ENCODE data around the gene TTYH2.
A peak's percentile ranks its signal among the peaks of the same experiment; 100 is the strongest.

Gene TTYH2

DNA sequence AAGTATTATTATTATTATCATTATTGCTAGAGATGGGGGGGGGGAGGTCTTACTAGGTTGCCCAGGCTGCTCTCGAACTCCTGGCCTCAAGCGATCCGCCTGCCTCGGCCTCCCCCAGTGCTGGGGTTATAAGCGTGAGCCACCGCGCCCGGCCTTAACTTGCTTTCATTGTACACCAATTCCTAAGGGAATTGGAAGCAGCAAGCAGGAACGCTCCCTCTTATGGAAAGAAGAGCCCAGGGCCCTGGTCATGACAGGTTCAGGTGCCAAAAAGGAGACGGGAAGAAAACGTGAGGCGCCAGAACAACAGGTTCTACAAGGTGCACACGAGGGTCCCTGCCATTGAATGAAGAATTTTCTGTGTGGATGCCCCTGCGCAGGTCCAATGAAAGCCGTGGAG is 10.4 kb upstream of the TTYH2 start:
- Histone ChIP-seq H3K4me3 (ENCODE audit: low read depth in 1 of 5, low read length in 5 of 5) (peak overlapping the region in 2 of 5 donors; percentile 96 to 99), H3K9ac (ENCODE audit: low read length in 5 of 5) (no peak overlapping the region), H3K4me1 (ENCODE audit: control insufficient read depth in 5 of 5, insufficient read depth in 5 of 5, low read length in 5 of 5) (peaks cover 2 to 42% (median 27%) of the 10 kb centered on the region in 5 donors), H3K9me3 (ENCODE audit: control insufficient read depth in 5 of 5, low read length in 5 of 5) (no peaks in the 10 kb centered on the region), H3K27me3 (ENCODE audit: control insufficient read depth in 5 of 5, insufficient read depth in 4 of 5, low read length in 5 of 5) (peaks cover 8 to 25% (median 18%) of the 10 kb centered on the region in 5 donors), H3K36me3 (ENCODE audit: control insufficient read depth in 5 of 5, insufficient read depth in 5 of 5, low read length in 5 of 5) (peaks cover 0 to 29% (median 22%) of the 10 kb centered on the region in 5 donors), H3K27ac (ENCODE audit: low read depth, low read length) (no peak overlapping the region)

DNA sequence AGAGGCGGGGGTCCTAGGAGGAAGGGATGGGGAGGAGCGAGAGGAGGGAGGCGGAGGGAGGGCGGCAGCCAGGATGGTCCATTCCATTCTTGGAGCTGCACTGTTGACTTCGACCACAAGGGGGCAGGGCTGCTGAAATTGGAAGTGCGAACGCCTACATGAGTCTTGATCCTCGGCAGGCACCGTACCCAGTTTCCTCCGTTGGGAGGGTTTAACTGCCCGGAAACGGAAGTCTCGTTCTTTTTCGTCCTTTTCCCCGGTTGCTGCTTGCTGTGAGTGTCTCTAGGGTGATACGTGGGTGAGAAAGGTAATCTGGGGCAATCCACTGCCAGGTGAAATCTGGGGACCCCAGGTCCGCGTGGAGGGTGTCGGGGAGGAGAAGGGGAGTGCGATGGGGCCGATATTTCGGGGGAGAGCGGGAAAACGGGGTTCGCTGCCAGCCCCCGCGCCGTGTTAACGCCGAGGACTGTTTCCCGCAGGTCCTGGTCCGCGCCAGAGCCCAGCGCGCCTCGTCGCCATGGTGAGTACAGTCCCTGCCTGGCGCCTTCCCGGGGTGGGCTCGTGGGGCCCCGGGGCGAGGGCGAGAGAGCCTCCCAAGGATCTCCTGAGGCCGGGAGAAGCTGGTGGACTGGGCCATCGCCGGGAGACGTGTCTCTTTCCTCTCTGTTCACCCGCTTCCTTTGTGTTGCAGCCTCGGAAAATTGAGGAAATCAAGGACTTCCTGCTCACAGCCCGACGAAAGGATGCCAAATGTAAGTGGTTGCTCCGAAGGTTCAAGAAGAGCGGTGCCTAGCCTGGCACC is 9.7 kb upstream of the TTYH2 start, which contains the start of gene RPL38:
TSS of gene RPL38 (plus strand) at position 240 of the 802 bp plus-strand sequence. CDS start at position 518, 278 bp downstream.
- Histone ChIP-seq H3K9me3 (ENCODE audit: control insufficient read depth in 5 of 5, low read length in 5 of 5) (no peaks in the 10 kb centered on the region), H3K27ac (ENCODE audit: low read depth, low read length) (peak within 1 kb of the TSS; percentile 86), H3K27me3 (ENCODE audit: control insufficient read depth in 5 of 5, insufficient read depth in 4 of 5, low read length in 5 of 5) (peaks cover 8 to 23% (median 18%) of the 10 kb centered on the region in 5 donors), H3K4me3 (ENCODE audit: low read depth in 1 of 5, low read length in 5 of 5) (peak within 1 kb of the TSS; percentile 94 to 99 (median 97)), H3K36me3 (ENCODE audit: control insufficient read depth in 5 of 5, insufficient read depth in 5 of 5, low read length in 5 of 5) (peaks cover 0 to 36% (median 29%) of the 10 kb centered on the region in 5 donors), H3K9ac (ENCODE audit: low read length in 5 of 5) (peak within 1 kb of the TSS; percentile 94 to 100 (median 97)), H3K4me1 (ENCODE audit: control insufficient read depth in 5 of 5, insufficient read depth in 5 of 5, low read length in 5 of 5) (peaks cover 2 to 46% (median 28%) of the 10 kb centered on the region in 5 donors)

DNA sequence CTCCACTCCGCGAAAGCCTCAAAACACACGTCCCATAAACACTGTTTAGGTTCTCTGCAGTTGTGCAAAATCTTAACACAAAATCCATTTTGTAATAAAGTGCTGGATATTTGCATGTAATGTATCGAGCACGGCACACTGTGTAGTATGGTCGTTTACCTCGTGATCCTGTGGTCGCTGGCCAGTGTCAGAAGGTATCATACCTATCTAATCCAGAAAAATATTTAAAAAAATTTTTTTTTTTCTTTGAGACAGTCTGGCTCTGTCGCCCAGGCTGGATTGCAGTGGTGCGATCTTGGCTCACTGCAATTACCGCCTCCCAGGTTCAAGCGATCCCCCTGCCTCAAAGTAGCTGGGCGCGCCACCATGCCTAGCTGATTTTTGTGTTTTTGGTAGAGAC is 8.9 kb upstream of the TTYH2 start:
- Histone ChIP-seq H3K36me3 (ENCODE audit: control insufficient read depth in 5 of 5, insufficient read depth in 5 of 5, low read length in 5 of 5) (peaks cover 3 to 44% (median 37%) of the 10 kb centered on the region in 5 donors), H3K27ac (ENCODE audit: low read depth, low read length) (peak overlapping the region; percentile 86), H3K4me1 (ENCODE audit: control insufficient read depth in 5 of 5, insufficient read depth in 5 of 5, low read length in 5 of 5) (peaks cover 2 to 46% (median 28%) of the 10 kb centered on the region in 5 donors), H3K9ac (ENCODE audit: low read length in 5 of 5) (peak overlapping the region; percentile 94 to 100 (median 97)), H3K9me3 (ENCODE audit: control insufficient read depth in 5 of 5, low read length in 5 of 5) (no peaks in the 10 kb centered on the region), H3K27me3 (ENCODE audit: control insufficient read depth in 5 of 5, insufficient read depth in 4 of 5, low read length in 5 of 5) (peaks cover 8 to 23% (median 18%) of the 10 kb centered on the region in 5 donors), H3K4me3 (ENCODE audit: low read depth in 1 of 5, low read length in 5 of 5) (peak overlapping the region; percentile 94 to 99 (median 97))

DNA sequence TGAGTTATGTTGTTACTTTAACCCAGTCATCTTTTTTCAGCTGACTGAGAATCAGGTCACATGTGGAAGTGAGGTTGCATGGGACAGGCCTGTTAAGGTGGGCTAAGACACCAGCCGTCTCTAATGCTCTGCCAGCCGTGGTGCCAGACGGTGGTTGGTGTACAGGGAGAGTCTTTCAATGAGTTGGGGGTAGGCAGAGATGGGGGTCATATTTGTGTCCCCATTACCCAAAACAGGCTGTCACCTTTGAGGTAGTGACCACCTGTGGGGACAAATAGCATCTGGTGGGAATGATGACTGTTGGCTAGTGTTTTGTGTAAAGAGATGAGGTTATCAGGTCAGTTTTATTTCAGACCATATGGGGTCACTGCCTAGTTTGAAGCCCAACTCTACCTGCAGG is 8.1 kb upstream of the TTYH2 start:
- H3K27me3 ChIP-seq (ENCODE audit: control insufficient read depth in 5 of 5, insufficient read depth in 4 of 5, low read length in 5 of 5), result peaks cover 7 to 17% (median 12%) of the 10 kb centered on the region in 5 donors
- H3K4me3 ChIP-seq (ENCODE audit: low read depth in 1 of 5, low read length in 5 of 5), result no peak overlapping the region
- H3K9ac ChIP-seq (ENCODE audit: low read length in 5 of 5), result peak overlapping the region; percentile 43 to 97 (median 48)
- H3K4me1 ChIP-seq (ENCODE audit: control insufficient read depth in 5 of 5, insufficient read depth in 5 of 5, low read length in 5 of 5), result peaks cover 2 to 47% (median 26%) of the 10 kb centered on the region in 5 donors
- H3K9me3 ChIP-seq (ENCODE audit: control insufficient read depth in 5 of 5, low read length in 5 of 5), result no peaks in the 10 kb centered on the region
- peaks cover 6 to 52% (median 45%) of the 10 kb centered on the region in 5 donors for H3K36me3 ChIP-seq (ENCODE audit: control insufficient read depth in 5 of 5, insufficient read depth in 5 of 5, low read length in 5 of 5)
- H3K27ac ChIP-seq (ENCODE audit: low read depth, low read length), result no peak overlapping the region

DNA sequence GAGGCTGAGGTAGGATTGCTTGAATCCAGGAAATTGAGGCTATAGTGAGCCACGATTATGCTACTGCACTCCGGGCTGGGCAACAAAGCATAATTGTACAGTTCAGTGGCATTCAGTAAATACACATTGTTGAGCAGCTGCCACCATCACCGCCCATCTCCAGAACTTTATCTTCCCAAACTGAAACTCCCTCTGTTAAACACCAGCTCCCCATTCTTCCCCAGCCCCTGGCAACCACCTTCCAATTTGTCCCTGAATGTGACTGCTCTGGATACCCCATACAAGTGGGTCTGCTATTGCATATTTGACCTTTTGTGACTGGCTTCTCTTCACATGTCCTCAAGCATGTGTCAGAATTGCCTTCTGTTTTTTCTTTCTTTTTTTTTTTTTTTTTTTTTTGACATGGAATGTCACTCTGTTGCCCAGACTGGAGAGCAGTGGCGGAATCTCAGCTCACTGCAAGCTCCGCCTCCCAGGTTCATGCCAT is 7.0 kb upstream of the TTYH2 start:
- no peak overlapping the region for H3K27ac ChIP-seq (ENCODE audit: low read depth, low read length)
- H3K36me3 ChIP-seq (ENCODE audit: control insufficient read depth in 5 of 5, insufficient read depth in 5 of 5, low read length in 5 of 5), result peaks cover 6 to 52% (median 45%) of the 10 kb centered on the region in 5 donors
- H3K27me3 ChIP-seq (ENCODE audit: control insufficient read depth in 5 of 5, insufficient read depth in 4 of 5, low read length in 5 of 5), result peaks cover 0 to 6% (median 2%) of the 10 kb centered on the region in 5 donors
- no peak overlapping the region for H3K9ac ChIP-seq (ENCODE audit: low read length in 5 of 5)
- H3K9me3 ChIP-seq (ENCODE audit: control insufficient read depth in 5 of 5, low read length in 5 of 5), result no peaks in the 10 kb centered on the region
- peaks cover 2 to 58% (median 36%) of the 10 kb centered on the region in 5 donors for H3K4me1 ChIP-seq (ENCODE audit: control insufficient read depth in 5 of 5, insufficient read depth in 5 of 5, low read length in 5 of 5)
- H3K4me3 ChIP-seq (ENCODE audit: low read depth in 1 of 5, low read length in 5 of 5), result no peak overlapping the region

DNA sequence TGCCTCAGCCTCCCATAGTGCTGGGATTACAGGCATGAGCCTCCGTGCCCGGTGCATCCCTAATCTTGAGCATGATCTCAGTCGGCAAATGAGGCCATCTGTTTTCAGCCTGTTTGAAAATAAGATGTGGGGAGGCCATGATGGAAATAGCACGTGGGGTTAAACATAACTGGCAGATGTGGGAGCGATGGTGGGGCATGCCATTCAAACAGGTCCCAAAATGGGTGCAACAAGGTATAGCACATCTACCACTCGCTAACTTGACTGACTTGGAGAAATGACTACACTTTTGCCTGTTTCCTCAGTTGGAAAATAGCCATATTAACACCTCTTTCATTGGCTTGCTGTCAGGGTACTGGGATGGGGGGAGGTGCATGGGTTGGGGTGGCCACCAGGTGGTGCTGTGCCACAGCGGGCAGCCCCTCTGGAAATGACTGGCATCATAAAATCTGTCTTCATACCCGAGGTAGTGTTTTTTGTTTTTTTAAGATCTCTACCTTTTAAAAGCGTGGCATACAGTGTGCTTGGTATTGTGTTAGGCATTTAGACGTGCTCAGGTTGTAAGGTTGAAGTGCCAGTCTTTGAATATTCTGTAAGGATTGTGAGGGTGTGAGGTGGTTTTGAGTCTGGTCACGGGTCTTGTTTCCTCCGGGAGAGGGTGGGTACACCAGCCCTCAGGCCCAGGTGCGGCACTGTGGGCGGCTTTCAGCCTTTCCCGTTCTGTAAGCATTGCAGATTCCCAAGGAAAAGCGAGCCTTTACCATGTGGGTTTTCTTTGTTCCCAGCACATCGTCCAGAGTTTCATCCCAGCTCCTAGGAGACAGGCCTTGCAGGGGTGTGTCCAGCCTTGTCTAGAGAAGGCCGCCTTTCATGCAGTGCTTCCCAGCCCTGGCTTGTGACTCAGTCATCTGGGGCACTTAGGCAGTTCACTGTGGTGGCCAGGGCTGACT is 2.9 kb upstream of the TTYH2 start:
- H3K9me3 ChIP-seq (ENCODE audit: control insufficient read depth in 5 of 5, low read length in 5 of 5), result no peaks in the 10 kb centered on the region
- no peaks in the 10 kb centered on the region for H3K27me3 ChIP-seq (ENCODE audit: control insufficient read depth in 5 of 5, insufficient read depth in 4 of 5, low read length in 5 of 5)
- peaks cover 6 to 46% (median 38%) of the 10 kb centered on the region in 5 donors for H3K36me3 ChIP-seq (ENCODE audit: control insufficient read depth in 5 of 5, insufficient read depth in 5 of 5, low read length in 5 of 5)
- no peak overlapping the region for H3K27ac ChIP-seq (ENCODE audit: low read depth, low read length)
- H3K4me3 ChIP-seq (ENCODE audit: low read depth in 1 of 5, low read length in 5 of 5), result no peak overlapping the region
- H3K4me1 ChIP-seq (ENCODE audit: control insufficient read depth in 5 of 5, insufficient read depth in 5 of 5, low read length in 5 of 5), result peaks cover 2 to 75% (median 50%) of the 10 kb centered on the region in 5 donors
- H3K9ac ChIP-seq (ENCODE audit: low read length in 5 of 5), result no peak overlapping the region

DNA sequence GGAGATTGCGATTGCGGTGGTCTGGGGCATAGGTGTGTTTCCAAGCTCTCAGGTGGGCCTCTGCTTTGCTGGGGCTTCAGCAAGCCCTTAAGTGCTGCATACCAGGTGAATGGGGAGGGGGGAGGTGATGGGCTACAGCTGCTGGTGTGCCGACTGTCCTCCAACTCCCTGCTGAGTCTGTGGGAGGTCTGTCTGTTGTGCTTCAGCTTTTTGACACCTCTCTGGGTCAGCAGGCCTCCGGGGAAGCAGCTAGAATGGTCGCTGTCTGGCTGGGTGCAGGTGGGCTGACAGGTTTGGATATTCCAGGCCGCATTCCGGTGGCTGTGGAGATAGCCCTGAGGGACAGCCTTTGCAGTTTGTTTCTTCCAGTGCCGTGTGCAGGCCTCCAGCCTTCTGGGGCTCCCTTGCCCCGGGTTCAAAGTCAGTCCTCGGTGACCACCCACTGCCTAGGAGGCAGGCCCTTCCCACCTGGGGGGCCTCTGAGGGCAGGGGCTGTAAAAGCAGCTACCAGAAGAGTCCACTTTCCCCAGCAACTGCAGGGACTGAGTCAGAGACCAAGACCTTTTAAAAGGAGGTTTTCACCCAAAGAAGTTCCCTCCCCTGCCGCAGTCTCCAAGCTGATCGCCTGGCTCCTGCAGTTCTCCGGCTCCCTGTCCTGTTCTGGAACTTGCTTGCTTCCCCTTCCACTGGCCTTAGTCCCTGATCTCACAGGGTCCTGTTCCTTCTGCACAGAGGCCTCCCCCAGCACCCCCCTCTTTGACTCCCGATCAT is 2.0 kb upstream of the TTYH2 start:
- Histone ChIP-seq H3K27ac (ENCODE audit: low read depth, low read length) (no peak overlapping the region), H3K9ac (ENCODE audit: low read length in 5 of 5) (peak overlapping the region in 3 of 5 donors; percentile 48 to 81 (median 80))

DNA sequence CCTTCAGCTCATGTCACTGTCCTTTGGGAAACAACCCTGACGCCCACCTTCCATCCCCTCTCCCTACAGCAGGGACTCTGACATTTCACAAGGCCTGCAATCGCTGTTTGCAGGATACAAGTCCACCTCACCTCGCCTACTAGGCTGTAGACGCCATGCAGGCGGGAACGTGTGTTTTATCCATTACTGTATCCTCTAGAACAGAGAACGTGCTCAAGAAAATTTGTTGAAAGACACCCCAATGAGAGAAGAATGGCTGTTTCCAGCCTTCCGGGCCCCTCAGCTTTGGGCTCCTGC is 1.5 kb upstream of the TTYH2 start:
- Histone ChIP-seq H3K4me3 (ENCODE audit: low read depth in 1 of 5, low read length in 5 of 5) (peak overlapping the region; percentile 45 to 88 (median 75)), H3K27me3 (ENCODE audit: control insufficient read depth in 5 of 5, insufficient read depth in 4 of 5, low read length in 5 of 5) (no peaks in the 10 kb centered on the region), H3K4me1 (ENCODE audit: control insufficient read depth in 5 of 5, insufficient read depth in 5 of 5, low read length in 5 of 5) (peaks cover 2 to 68% (median 42%) of the 10 kb centered on the region in 5 donors), H3K9ac (ENCODE audit: low read length in 5 of 5) (peak overlapping the region in 3 of 5 donors; percentile 48 to 81 (median 80)), H3K36me3 (ENCODE audit: control insufficient read depth in 5 of 5, insufficient read depth in 5 of 5, low read length in 5 of 5) (peaks cover 6 to 33% (median 31%) of the 10 kb centered on the region in 5 donors), H3K27ac (ENCODE audit: low read depth, low read length) (no peak overlapping the region), H3K9me3 (ENCODE audit: control insufficient read depth in 5 of 5, low read length in 5 of 5) (no peaks in the 10 kb centered on the region)

More for the DNA sequence above, 2.0 kb upstream of the TTYH2 start:
- Histone ChIP-seq H3K4me1 (ENCODE audit: control insufficient read depth in 5 of 5, insufficient read depth in 5 of 5, low read length in 5 of 5) (peaks cover 2 to 69% (median 42%) of the 10 kb centered on the region in 5 donors), H3K36me3 (ENCODE audit: control insufficient read depth in 5 of 5, insufficient read depth in 5 of 5, low read length in 5 of 5) (peaks cover 6 to 37% (median 32%) of the 10 kb centered on the region in 5 donors), H3K27me3 (ENCODE audit: control insufficient read depth in 5 of 5, insufficient read depth in 4 of 5, low read length in 5 of 5) (no peaks in the 10 kb centered on the region), H3K9me3 (ENCODE audit: control insufficient read depth in 5 of 5, low read length in 5 of 5) (no peaks in the 10 kb centered on the region), H3K4me3 (ENCODE audit: low read depth in 1 of 5, low read length in 5 of 5) (peak overlapping the region; percentile 45 to 88 (median 75))
